Fibroblast of pulmonary artery (primary cell): ENCODE measurements around the gene CHST15.

Experiments
- DNase-seq: peaks from one replicate; pipeline ENCODE4 v3.0.0-alpha.2; 2010; ENCODE audit warnings: low read depth
- H3K4me3 ChIP-seq: replicated peaks from 2 replicates; pipeline ENCODE4 v1.5.1; 2011; ENCODE audit warnings: low read depth, mild to moderate bottlenecking, control low read depth, low read length, moderate library complexity
- CTCF ChIP-seq: IDR thresholded peaks from 2 replicates; pipeline ENCODE4 v1.5.1; 2011; ENCODE audit warnings: mild to moderate bottlenecking, control low read depth, low read length, inconsistent platforms; ENCODE audit errors: missing control alignments

Gene CHST15

GRCh38 chr10:123964953-123965352 is 128.4 kb downstream of the CHST15 start:
- no peak overlapping the region for H3K4me3 ChIP-seq
- no peak for DNase-seq
- no peak for TF ChIP-seq CTCF

GRCh38 chr10:123962756-123963530 is 130.5 kb downstream of the CHST15 start:
- no peak for DNase-seq
- TF ChIP-seq CTCF: no peak
- no peak overlapping the region for H3K4me3 ChIP-seq

GRCh38 chr10:123958241-123958640 is 135.2 kb downstream of the CHST15 start:
- DNase-seq: no peak

More at GRCh38 chr10:123958241-123958640, 135.2 kb downstream of the CHST15 start:
- TF ChIP-seq CTCF: no peak
- H3K4me3 ChIP-seq: no peak overlapping the region
